SK-N-DZ (cell line): Measurements from ENCODE around the gene ZNF235. TPM values are rescaled to one million over a fixed set of nuclear protein-coding genes. Genes with fewer than 3 reads are reported as not detected.
"Not testable (repeated sequence)": the region's sequence is repeated elsewhere in the genome, so short reads cannot be mapped to it uniquely, and the experiment has no call there.

ENCODE experiments used
- DNase-seq: peaks from one replicate; pipeline ENCODE4 v3.0.0-alpha.2; 2015; ENCODE audit warnings: low spot score
- polyA plus RNA-seq, 2 experiments: library from polyadenylated mRNA; depleted of rRNA; stranded (reverse); fragments of >200 nt; gene quantifications; 2 replicates each; pipeline ENCODE4 v1.2.3, GENCODE V29; 2014

The ZNF235 gene
- 4.7 and 4.8 TPM in 2 replicates for polyA plus RNA-seq (2014; cell fraction: cytosol; rRNA removed)
- polyA plus RNA-seq (2014; cell fraction: nucleus; rRNA removed): 7.8 and 8.4 TPM in 2 replicates

GRCh38 chr19:44304659-44305193, at the start of gene ZNF235:
ZNF235 (minus strand) TSS chr19:44305025; CDS start chr19:44303404, 1,621 bp downstream.
- DNase-seq: peak; percentile 89

GRCh38 chr19:44346556-44346955, 41.7 kb upstream of the ZNF235 start:
- no peak for DNase-seq

DNA sequence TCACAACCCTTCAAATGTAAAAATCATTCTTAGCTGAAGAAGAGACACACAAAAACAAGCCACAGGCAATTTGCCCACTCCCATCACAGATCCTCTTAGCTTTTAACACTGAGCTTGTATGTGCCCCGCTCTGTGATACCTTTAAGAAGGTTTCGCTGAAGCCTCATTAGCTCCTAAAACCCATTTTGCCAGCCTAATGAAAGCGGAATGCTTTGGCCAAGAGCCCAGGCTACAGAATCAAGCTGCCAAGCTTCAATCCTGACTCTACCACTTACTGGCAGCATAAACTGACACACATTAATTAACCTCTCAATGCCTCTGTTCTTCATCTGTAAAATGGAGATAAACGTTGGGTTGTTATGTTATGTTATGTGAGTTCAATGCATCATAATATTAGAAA, 41.1 kb upstream of the ZNF235 start:
- no peak for DNase-seq

GRCh38 chr19:44344255-44344654, 39.4 kb upstream of the ZNF235 start:
- DNase-seq: no peak

- DNase-seq: no peak
Observed at GRCh38 chr19:44341794-44342193, 37.0 kb upstream of the ZNF235 start.

DNA sequence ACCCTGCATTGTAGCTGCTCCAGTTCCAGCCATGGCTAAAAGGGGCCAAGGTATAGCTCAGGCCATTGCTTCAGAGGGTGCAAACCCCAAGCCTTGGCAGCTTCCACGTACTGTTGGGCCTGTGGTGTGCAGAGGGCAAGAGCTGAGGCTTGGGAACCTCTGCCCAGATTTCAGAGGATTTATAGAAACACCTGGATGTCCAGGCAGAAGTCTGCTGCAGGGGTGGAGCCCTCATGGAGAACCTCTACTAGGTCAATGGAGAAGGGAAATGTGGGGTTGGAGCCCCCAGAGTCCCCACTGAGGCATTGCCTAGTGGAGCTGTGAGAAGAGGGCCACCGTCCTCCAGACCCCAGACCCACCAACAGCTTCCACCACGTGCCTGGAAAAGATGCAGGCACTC, 29.8 kb upstream of the ZNF235 start:
- not testable (repeated sequence) for DNase-seq

DNA sequence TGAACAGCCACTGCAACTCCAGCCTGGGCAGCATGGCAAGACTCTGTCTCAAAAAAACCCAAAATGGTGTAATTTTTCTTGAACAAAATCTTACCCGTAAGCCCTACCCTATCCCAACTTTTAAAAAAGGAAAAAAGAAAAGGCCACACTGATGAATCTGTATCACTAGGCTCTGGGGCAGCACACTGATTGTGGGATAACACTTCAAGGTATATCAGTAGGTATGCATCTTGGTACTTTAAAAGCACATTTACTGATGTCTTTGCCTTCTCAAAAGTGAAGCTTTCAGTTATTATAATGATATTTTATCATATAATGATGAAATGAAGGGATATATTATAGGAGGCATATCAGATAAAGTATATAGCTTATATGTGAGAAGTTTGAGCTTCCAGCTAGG, 27.3 kb upstream of the ZNF235 start:
- no peak for DNase-seq

GRCh38 chr19:44315883-44316282, 11.1 kb upstream of the ZNF235 start:
- no peak for DNase-seq

- DNase-seq: no peak
Observed at GRCh38 chr19:44313231-44313630, 8.4 kb upstream of the ZNF235 start.

DNA sequence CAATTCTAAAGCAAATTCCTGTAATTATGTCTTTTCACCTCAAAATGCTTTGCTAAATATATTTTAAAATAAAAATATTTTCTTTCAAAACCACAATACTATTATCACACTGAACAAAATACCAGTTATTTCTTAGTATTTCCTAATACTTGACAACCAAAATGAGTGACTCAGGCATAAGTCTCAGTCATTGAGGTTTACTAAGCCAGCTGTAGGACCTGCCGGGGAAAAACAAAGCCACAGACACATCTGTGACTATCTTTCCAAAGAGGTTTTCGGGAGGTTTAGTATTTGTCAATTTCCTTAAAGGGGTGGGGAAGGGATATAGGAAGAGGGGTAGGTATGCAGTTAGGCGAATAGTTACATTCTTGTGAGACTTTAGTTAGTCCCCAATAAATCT, 3.2 kb upstream of the ZNF235 start:
- no peak for DNase-seq

DNA sequence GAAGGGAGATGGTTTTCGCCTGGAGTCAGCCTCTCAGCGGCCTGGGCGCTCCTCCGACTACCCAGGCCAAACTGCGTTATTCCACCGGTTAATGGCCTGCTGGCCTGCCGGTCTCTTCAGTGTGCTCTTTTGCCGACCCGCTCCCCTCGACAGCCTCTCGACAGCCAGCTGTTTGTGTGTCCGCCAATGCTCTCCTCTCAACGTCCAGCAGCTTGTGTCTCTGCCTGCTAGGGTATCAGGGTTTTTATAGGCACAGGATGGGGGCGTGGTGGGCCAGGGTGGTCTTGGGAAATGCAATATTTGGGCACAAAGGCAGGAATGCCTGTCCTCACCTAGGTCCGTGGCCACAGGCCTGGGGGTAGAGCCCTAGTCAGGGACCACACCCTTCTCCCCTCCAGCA, 1.5 kb upstream of the ZNF235 start:
- no peak for DNase-seq

DNA sequence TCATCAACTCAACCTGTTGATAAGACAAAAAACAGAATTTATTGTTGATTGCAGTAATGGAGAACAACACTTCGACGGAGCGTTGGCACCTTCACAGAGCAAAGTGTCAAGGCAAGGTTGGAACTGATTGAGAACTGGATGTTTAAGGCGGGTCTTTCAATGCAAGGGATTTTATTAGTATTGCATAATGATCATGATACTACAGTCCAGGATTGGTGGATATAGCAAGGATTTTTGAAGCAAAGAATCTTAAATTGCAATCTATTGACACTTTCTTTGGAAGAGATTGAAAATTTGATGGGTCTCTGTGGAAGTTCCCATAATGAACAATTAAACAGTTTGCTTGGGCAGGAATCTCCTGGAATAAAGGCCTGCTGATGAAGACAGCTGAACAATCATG, 632 bp upstream of the ZNF235 start:
- no peak for DNase-seq

DNA sequence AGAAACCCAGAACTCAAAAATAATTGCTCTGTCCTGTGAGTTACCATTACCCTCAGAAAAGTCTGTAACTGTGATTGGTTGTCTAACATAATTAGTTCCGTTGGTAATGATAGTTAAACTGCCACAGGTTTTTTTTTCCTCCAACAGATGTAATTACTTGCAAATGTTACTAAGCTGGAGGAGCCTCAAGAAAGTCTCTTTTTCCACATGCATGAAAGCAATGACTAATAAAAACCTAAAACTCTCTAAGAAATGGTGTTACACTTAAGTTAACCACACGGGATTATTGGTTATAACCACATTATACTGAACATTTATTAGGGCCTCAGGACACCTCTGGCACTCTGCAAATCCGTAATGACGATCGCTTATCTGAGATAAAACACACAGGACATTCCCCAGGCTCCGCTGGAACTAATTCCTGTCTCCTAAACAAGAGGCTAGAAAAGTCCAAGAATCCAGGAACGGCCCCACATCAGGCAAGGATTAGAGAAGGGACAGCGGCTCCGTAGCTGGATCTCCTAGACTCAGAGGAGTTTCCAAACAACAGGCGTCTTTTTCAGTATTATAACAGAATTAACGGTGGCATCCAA, 753 bp downstream of the ZNF235 start:
- peak; percentile 26 for DNase-seq

DNA sequence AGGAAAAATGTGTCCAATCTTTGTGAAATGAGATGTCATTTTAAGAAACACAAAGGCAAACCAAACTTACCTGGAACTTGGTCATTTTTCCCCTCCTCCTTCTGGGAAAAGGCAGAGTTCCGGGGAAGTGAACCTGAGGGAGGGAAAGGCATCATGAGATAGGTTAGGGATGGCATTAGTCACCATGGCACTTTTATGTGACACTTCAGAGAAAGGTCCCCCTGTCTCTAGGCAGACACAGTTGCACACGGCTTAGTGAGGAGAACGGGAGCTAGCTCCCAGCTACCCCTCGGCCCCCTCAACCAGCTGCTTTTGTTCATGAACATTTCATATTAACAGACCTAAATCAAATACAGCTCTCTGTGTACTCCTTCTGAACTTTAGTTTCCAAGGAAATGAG, 1.5 kb downstream of the ZNF235 start:
- no peak for DNase-seq

- peak; percentile 78 for DNase-seq
Observed at GRCh38 chr19:44284968-44285367, 19.9 kb downstream of the ZNF235 start.

DNA sequence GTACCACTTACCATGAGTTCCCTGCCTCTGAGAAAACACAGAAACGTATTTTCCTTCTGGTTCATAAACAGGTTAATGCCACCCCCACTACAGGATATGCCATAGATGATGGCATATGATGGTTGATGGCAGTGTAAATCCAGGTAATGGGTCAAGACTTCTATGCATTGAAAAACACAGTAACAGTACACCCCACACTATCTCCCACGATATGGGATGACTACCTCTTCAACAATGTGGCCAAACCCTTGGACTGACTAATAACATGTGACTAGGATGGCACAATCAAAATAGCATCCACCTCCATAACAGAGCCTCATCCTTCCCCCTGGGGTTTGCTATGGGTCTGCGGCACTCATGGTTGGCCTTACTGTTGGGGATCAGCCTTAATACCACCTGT, 22.0 kb downstream of the ZNF235 start:
- DNase-seq: no peak

- DNase-seq: no peak
Observed at GRCh38 chr19:44280916-44281315, 23.9 kb downstream of the ZNF235 start.

GRCh38 chr19:44278181-44278690, 26.6 kb downstream of the ZNF235 start:
- DNase-seq: no peak

DNA sequence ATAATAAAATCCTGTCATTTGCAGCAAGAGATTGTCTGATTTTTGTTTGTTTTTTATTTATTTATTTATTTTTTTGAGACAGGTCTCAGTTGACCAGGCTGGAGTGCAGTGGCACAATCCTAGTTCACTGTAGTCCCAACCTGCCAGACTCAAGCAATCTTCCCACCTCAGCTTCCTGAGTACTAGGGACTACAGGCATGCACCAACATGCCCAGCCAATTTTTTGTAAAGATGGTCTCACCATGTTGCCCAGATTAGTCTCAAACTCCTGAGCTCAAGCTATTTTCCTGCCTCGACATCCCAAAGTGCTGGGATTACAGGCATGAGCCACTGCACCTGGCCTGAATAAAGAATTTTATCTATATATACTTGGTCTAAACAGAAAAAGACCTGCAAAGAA, 27.5 kb downstream of the ZNF235 start:
- no peak for DNase-seq

- DNase-seq: no peak
Observed at GRCh38 chr19:44260695-44261446, 44.0 kb downstream of the ZNF235 start.

DNA sequence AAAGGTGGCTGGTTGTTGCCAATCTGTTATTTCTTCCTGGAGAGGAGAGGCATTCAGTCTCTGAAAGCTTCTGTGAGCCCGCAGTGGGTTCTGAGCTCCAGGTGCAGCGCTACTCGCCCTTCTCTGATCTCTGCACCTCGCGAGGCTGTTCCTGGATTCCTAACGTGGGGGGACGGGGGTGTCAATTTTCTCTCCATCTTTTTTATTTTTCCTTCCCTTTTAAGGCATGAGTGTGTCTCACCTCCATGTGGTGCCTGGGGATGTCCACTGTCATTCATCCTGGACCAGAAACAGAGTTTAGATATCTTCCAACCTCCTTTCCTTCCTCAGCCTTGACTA, 44.5 kb downstream of the ZNF235 start:
- no peak for DNase-seq

DNA sequence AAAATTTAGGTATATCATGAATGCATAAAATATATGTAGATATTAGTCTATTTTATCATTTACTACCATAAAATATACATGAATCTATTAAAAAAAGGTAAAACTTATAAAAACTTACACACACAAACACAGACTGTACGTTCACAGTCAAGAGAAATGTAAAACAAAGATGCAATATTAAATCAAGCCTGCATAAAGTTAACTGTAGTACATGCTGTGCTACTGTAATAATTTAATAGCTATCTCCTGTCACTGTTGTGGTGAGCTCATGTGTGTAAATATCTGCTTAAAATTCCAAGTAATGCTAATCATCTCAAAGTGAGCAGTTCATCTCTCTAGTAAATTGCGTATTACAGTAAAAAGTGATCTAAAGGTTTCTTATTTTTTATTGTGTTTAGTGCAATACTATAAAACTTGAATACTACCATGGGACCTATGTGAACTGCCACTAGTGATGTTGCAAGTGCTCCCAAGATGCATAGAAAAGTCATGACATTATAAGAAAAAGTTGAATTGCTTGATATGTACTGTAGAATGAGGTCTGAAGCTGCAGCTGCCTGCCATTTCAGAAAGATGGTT, 45.9 kb downstream of the ZNF235 start:
- no peak for DNase-seq

DNA sequence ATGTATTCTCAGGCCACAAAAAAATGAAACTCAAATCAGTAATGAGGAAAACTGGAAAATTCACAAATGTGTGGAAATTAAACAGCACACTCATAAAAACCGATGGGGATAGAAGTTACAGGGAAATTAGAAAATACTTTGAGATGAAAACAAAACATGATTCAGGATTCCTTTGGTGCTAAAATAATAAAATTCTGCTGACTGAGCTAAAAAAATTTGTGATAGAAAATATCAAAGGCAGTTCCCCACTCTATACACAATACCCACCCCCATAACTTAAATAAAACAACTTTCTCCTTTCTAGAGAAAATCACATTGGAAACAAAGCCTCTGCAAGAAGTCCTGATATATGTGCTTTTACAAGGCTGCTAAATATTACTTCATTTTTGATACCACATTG, 46.7 kb downstream of the ZNF235 start:
- no peak for DNase-seq
